Measurements from ENCODE around the gene MRPL24.
A peak's percentile ranks its signal among the peaks of the same experiment; 100 is the strongest.

Gene MRPL24

GRCh38 chr1:156707417-156708217, 33.3 kb downstream of the MRPL24 start:
- no peak overlapping the region for H3K4me3 ChIP-seq (ENCODE audit: low read depth, low read length)
- TF ChIP-seq CTCF (IDR thresholded peaks at IDR 0.05; ENCODE audit: low read depth, low read length), result no peak

- H3K4me3 ChIP-seq (ENCODE audit: low read depth, low read length), result no peak overlapping the region
- TF ChIP-seq CTCF (IDR thresholded peaks at IDR 0.05; ENCODE audit: low read depth, low read length), result no peak
These were observed 34.1 kb downstream of the MRPL24 start for GRCh38 chr1:156706657-156707416.

- peak overlapping the region; percentile 10 for H3K4me3 ChIP-seq (ENCODE audit: low read depth, low read length)
These were observed 34.8 kb downstream of the MRPL24 start for GRCh38 chr1:156705918-156706656.

GRCh38 chr1:156705321-156705917, 35.5 kb downstream of the MRPL24 start, which contains the start of gene CRABP2:
Gene CRABP2 (minus strand): TSS chr1:156705583. CDS start chr1:156705446, 137 bp downstream.
- peak within 1 kb of the TSS; percentile 20 for H3K4me3 ChIP-seq (ENCODE audit: low read depth, low read length)
- no peak for TF ChIP-seq CTCF (IDR thresholded peaks at IDR 0.05; ENCODE audit: low read depth, low read length)

More at GRCh38 chr1:156705918-156706656, 34.8 kb downstream of the MRPL24 start:
- peak; percentile 75 for TF ChIP-seq CTCF (IDR thresholded peaks at IDR 0.05; ENCODE audit: low read depth, low read length)

- H3K4me3 ChIP-seq (ENCODE audit: low read depth, low read length), result peak overlapping the region; percentile 20
- no peak for TF ChIP-seq CTCF (IDR thresholded peaks at IDR 0.05; ENCODE audit: low read depth, low read length)
These were observed 36.0 kb downstream of the MRPL24 start for GRCh38 chr1:156704930-156705320.

- peak overlapping the region; percentile 20 for H3K4me3 ChIP-seq (ENCODE audit: low read depth, low read length)
- TF ChIP-seq CTCF (IDR thresholded peaks at IDR 0.05; ENCODE audit: low read depth, low read length), result no peak
These were observed 36.6 kb downstream of the MRPL24 start for GRCh38 chr1:156704166-156704711.
